Measurements from ENCODE around the gene PPM1J.

- 0 out of 2 replicates have a peak, but pooled peaks have one; percentile 19 for TF ChIP-seq CTCF (conservative IDR thresholded peaks at IDR 0.05; ENCODE audit: low read length)
- no peak for TF ChIP-seq EZH2phosphoT487 (IDR thresholded peaks at IDR 0.05; ENCODE audit: borderline replicate concordance)
These were observed 544 bp downstream of the PPM1J start for GRCh38 chr1:112714313-112715263.

All from Loucy (cell line).